ENCODE data around the gene SLC25A26.

DNA sequence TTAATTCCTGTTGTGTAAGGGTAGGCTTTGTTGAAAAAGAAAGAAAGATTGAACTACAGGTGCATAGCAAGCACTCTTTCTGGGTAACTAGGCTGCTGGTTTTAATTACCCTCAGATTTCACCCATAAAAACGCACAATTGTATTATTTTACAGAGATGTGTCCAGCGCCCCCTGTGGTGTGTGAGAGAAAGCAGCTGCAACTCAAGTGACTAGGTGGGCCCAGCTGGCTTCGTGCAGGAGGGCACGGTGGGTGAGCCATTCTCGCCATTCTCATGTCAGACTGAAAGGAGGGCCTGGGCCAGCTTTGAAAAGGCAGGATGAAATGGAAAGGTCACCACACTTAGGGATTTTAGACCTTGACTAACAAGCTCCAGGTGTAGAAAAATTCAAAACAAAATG, 157.5 kb downstream of the SLC25A26 start:
- TF ChIP-seq POLR2AphosphoS5 (IDR thresholded peaks at IDR 0.05; ENCODE audit: borderline replicate concordance, low read depth, low read length) (no peak), EZH2 (IDR thresholded peaks at IDR 0.05) (no peak), FOXP2 (optimal IDR thresholded peaks at IDR 0.05; ENCODE audit: control extremely low read depth, extremely low read length, insufficient read depth) (no peak)
